Endothelial cell of umbilical vein (primary cell): ENCODE results near the gene TMEM63B. TPM values are rescaled to one million over a fixed set of nuclear protein-coding genes. Genes with fewer than 3 reads are reported as not detected.

Experiments
- BruUV-seq: library from RNA; stranded (reverse); fragments of 400-500 nt; replicated peaks from 2 replicates; lab custom pipeline; 2021; lab: Mats Ljungman, UMichigan
- CTCF ChIA-PET: fragments of 300-600, 350-600 bp; sonication (Branson Sonifier 250); formaldehyde crosslinking; loops from one replicate; lab custom pipeline; 2021; ENCODE audit warnings: antibody characterized with exemption, inconsistent platforms; lab: Charles Lee
- POLR2A ChIA-PET: fragments of 300-600, 350-600 bp; sonication (Branson Sonifier 250); formaldehyde crosslinking; loops from one replicate; lab custom pipeline; 2021; ENCODE audit warnings: antibody characterized with exemption, inconsistent platforms; lab: Charles Lee
- DNase-seq: peaks from one replicate; pipeline ENCODE4 v3.0.0-alpha.2; 2011; ENCODE audit warnings: low read depth, low spot score
- FAIRE-seq: peaks from 2 replicates; lab custom pipeline; 2011; peaks lifted over from hg19 to GRCh38; lab: Jason Lieb, UNC
- H2AFZ ChIP-seq: 2 replicates; pipeline ENCODE4 v1.6.0; 2012; ENCODE audit warnings: low read depth, low read length, control low read depth, inconsistent platforms
- H3K27ac ChIP-seq: 2 replicates; pipeline ENCODE4 v1.5.1; 2011; ENCODE audit warnings: low read depth, mild to moderate bottlenecking, control low read depth, low read length, moderate library complexity; ENCODE audit not compliant: insufficient read depth
- H3K27me3 ChIP-seq, 2 experiments: 2 replicates each; pipeline versions ENCODE4 v1.6.0 to v1.6.1; 2011; ENCODE audit warnings: low read length in 2 of 2, mixed read lengths in 1 of 2; ENCODE audit not compliant: control insufficient read depth in 2 of 2, insufficient read depth in 2 of 2
- H3K36me3 ChIP-seq, 2 experiments: 2 replicates in 1 of 2; 3 replicates in 1 of 2; pipeline ENCODE4 v1.5.1; 2011; ENCODE audit warnings: low read length in 2 of 2, mild to moderate bottlenecking in 1 of 2, moderate library complexity in 1 of 2; ENCODE audit not compliant: control insufficient read depth in 2 of 2, insufficient read depth in 2 of 2; ENCODE audit errors: extremely low read depth in 1 of 2
- H3K4me1 ChIP-seq: 3 replicates; pipeline ENCODE4 v1.5.1; 2011; ENCODE audit warnings: mild to moderate bottlenecking, low read length; ENCODE audit not compliant: control insufficient read depth, insufficient read depth; ENCODE audit errors: extremely low read depth
- H3K4me2 ChIP-seq: 2 replicates; pipeline ENCODE4 v1.6.1; 2011; ENCODE audit warnings: low read length, control low read depth, mixed read lengths; ENCODE audit not compliant: insufficient read depth
- H3K4me3 ChIP-seq, 3 experiments: fragments of 200-600 bp in 1 of 3; sonication (generic), shearing (Covaris generic) in 1 of 3; replicated peaks in 1 of 3; 2 replicates each; pipeline ENCODE4 v1.5.1; 2011 to 2016; ENCODE audit warnings: control low read depth in 3 of 3, low read length in 3 of 3, mild to moderate bottlenecking in 2 of 3, inconsistent platforms in 1 of 3, low read depth in 1 of 3, moderate library complexity in 1 of 3; ENCODE audit not compliant: insufficient read depth in 1 of 3
- H3K79me2 ChIP-seq: 2 replicates; pipeline ENCODE4 v1.6.0; 2012; ENCODE audit warnings: low read length, inconsistent platforms; ENCODE audit not compliant: control insufficient read depth, insufficient read depth
- H3K9ac ChIP-seq: replicated peaks from 2 replicates; pipeline ENCODE3; 2011; ENCODE audit warnings: low read length, control low read depth; ENCODE audit not compliant: insufficient read depth; ENCODE audit errors: extremely low read depth
- H3K9me1 ChIP-seq: replicated peaks from 3 replicates; pipeline ENCODE4 v1.6.0; 2011; ENCODE audit warnings: mild to moderate bottlenecking, low read length; ENCODE audit not compliant: control insufficient read depth, insufficient read depth; ENCODE audit errors: extremely low read depth
- H3K9me3 ChIP-seq: replicated peaks from 2 replicates; pipeline ENCODE4 v1.5.1; 2012; ENCODE audit warnings: low read length, inconsistent platforms; ENCODE audit not compliant: control insufficient read depth, insufficient read depth
- H4K20me1 ChIP-seq: replicated peaks from 2 replicates; pipeline ENCODE3; 2011; ENCODE audit warnings: mild to moderate bottlenecking, low read length; ENCODE audit not compliant: control insufficient read depth, insufficient read depth; ENCODE audit errors: extremely low read depth
- FOS ChIP-seq: IDR thresholded peaks from 2 replicates; pipeline ENCODE4 v1.6.1; 2011; ENCODE audit warnings: mild to moderate bottlenecking, low read length, moderate library complexity, borderline replicate concordance; ENCODE audit not compliant: insufficient read depth
- GATA2 ChIP-seq: IDR thresholded peaks from 2 replicates; pipeline ENCODE4 v1.7.0; 2011; ENCODE audit warnings: low read depth, mild to moderate bottlenecking, moderate library complexity, mixed read lengths, low read length; ENCODE audit not compliant: insufficient read length, insufficient read depth
- POLR2AphosphoS5 ChIP-seq: IDR thresholded peaks from 2 replicates; pipeline ENCODE4 v1.6.1; 2012; ENCODE audit warnings: low read depth, mild to moderate bottlenecking, control low read depth, low read length, moderate library complexity; ENCODE audit not compliant: insufficient read depth
- dilution Hi-C: fragments of 300-500 bp; cut with MboI; formaldehyde crosslinking; loops from one replicate; pipeline ENCODE4 v1.15.0; 2019; ENCODE audit warnings: low sequenced_read_pairs; ENCODE audit not compliant: extremely low pct_ligation_motif_present
- intact Hi-C: fragments of 100-400 bp; cut with micrococcal nuclease; formaldehyde crosslinking; loops from one replicate; pipeline ENCODE4 v1.10.0; 2022
- polyA plus RNA-seq, 4 experiments: library from polyadenylated mRNA; depleted of rRNA in 3 of 4; stranded (reverse) in 3 of 4; unstranded in 1 of 4; fragments of >200 nt; gene quantifications; 2 replicates each; pipeline versions ENCODE4 v1.2.1 to v1.2.3, GENCODE V29; 2011 to 2012; ENCODE audit warnings: missing spikeins in 1 of 4
- total RNA-seq: library from RNA; stranded (reverse); gene quantifications from 2 replicates; pipeline ENCODE4 v1.2.3, GENCODE V29; 2021
- TF ChIP-seq, protein P1 (sequence below), 2 donors: IDR thresholded peaks; 1 replicate in 1 of 2; 2 replicates in 1 of 2; pipeline ENCODE4 v1.5.1; 2011; ENCODE audit warnings: low read length in 2 of 2, mild to moderate bottlenecking in 2 of 2, moderate library complexity in 2 of 2, control low read depth in 1 of 2, inconsistent platforms in 1 of 2, low read depth in 1 of 2; ENCODE audit not compliant: insufficient read depth in 1 of 2; ENCODE audit errors: extremely low read depth in 1 of 2

Gene TMEM63B
- total and polyA plus RNA-seq, 2 donors (not counting 3 experiments of a cell fraction or from before 2014, with no cell fraction given), result 49.7 to 56.1 TPM

- ChIA-PET POLR2A (no interaction called here), CTCF (interaction anchor here (0.8 to 5.0 kb wide), 3 partner anchors 38 to 52 kb away, joined by 3 to 95 read pairs (median 8); no protein-coding TSS in a partner anchor)
- H4K20me1 ChIP-seq, result no peaks in the 10 kb centered on the region
- TF ChIP-seq, protein P1, sequence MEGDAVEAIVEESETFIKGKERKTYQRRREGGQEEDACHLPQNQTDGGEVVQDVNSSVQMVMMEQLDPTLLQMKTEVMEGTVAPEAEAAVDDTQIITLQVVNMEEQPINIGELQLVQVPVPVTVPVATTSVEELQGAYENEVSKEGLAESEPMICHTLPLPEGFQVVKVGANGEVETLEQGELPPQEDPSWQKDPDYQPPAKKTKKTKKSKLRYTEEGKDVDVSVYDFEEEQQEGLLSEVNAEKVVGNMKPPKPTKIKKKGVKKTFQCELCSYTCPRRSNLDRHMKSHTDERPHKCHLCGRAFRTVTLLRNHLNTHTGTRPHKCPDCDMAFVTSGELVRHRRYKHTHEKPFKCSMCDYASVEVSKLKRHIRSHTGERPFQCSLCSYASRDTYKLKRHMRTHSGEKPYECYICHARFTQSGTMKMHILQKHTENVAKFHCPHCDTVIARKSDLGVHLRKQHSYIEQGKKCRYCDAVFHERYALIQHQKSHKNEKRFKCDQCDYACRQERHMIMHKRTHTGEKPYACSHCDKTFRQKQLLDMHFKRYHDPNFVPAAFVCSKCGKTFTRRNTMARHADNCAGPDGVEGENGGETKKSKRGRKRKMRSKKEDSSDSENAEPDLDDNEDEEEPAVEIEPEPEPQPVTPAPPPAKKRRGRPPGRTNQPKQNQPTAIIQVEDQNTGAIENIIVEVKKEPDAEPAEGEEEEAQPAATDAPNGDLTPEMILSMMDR (IDR thresholded peaks at IDR 0.05; ENCODE audit: extremely low read depth in 1 of 2, insufficient read depth in 1 of 2, low read depth in 1 of 2, low read length in 2 of 2), result no peak
- H3K4me2 ChIP-seq, result no peak overlapping the region
- no TSS peak for BruUV-seq
- no peak overlapping the region for H3K4me3 ChIP-seq
- FAIRE-seq (no peak), DNase-seq (no peak)
- no peaks in the 10 kb centered on the region for H3K27me3 ChIP-seq
- H3K79me2 ChIP-seq, result no peaks in the 10 kb centered on the region
- H3K9me3 ChIP-seq, result no peaks in the 10 kb centered on the region
- no peak overlapping the region for H2AFZ ChIP-seq
- dilution Hi-C loops (no loop called here), intact Hi-C loops (loop anchor here (5.0 kb wide), 1 partner anchor 188 kb away; no protein-coding TSS in a partner anchor)
- H3K27ac ChIP-seq, result no peak overlapping the region
- no peaks in the 10 kb centered on the region for H3K9me1 ChIP-seq
- peaks cover 5 to 19% of the 10 kb centered on the region in 2 experiments for H3K36me3 ChIP-seq
- H3K9ac ChIP-seq, result no peak overlapping the region
- no peaks in the 10 kb centered on the region for H3K4me1 ChIP-seq
Measured at GRCh38 chr6:44149369-44150012, 22.1 kb downstream of the TMEM63B start.

DNA sequence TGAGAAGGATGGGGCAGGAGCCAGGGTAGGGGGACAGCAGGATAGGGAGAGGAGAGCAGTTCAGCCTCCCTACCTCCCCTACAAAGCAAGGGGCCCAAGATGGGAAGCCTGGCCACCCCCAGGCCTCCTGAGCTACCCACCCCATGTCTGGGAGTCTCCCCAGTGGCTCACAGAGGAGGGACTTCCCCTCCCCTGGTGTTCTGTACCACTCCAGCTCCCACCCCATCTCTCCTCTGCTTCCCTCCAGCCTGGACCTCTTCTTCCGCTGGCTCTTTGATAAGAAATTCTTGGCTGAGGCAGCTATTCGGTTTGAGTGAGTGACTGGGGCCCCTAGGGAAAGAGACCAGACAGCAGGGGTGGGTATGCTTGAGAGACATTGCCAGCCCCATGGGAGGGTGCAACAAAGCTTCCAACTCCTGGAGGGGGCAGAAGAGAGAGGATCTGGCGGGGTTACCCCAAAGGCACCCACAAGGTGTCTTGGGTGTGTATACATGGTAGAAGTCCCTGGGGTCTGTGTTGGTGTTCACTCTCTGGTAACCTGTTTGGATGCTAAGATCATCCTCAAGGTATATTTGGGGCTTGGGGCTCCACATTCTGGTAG is 23.1 kb downstream of the TMEM63B start:
- CTCF ChIA-PET, result interaction anchor here (0.8 to 5.0 kb wide), 7 partner anchors 13 to 189 kb away, joined by 3 to 95 read pairs (median 5); partner anchors contain the start of gene TMEM63B
- intact Hi-C loops, result loop anchor here (5.0 kb wide), 1 partner anchor 187 kb away; no protein-coding TSS in a partner anchor

More for the DNA sequence above, 23.1 kb downstream of the TMEM63B start:
- TF ChIP-seq FOS (no peak), POLR2AphosphoS5 (no peak), GATA2 (no peak)
- TF ChIP-seq, protein P1 (IDR thresholded peaks at IDR 0.05; ENCODE audit: extremely low read depth in 1 of 2, insufficient read depth in 1 of 2, low read depth in 1 of 2, low read length in 2 of 2), result no peak
- peaks cover 5 to 19% of the 10 kb centered on the region in 2 experiments for H3K36me3 ChIP-seq
- no peaks in the 10 kb centered on the region for H3K79me2 ChIP-seq
- H3K27ac ChIP-seq, result no peak overlapping the region
- no peak overlapping the region for H3K4me3 ChIP-seq
- no peak for FAIRE-seq
- dilution Hi-C loops, result no loop called here
- no peaks in the 10 kb centered on the region for H3K4me1 ChIP-seq
- POLR2A ChIA-PET, result no interaction called here
- H4K20me1 ChIP-seq, result no peaks in the 10 kb centered on the region
- H3K9me3 ChIP-seq, result no peaks in the 10 kb centered on the region
- no peaks in the 10 kb centered on the region for H3K9me1 ChIP-seq
- BruUV-seq, result no TSS peak
- no peaks in the 10 kb centered on the region for H3K27me3 ChIP-seq
- no peak overlapping the region for H2AFZ ChIP-seq
- no peak for DNase-seq
- H3K9ac ChIP-seq, result no peak overlapping the region
- no peak overlapping the region for H3K4me2 ChIP-seq
